Measurements from ENCODE around the gene MAN1C1.

MAN1C1 gene

GRCh38 chr1:25616095-25616986 lies at the start of gene MAN1C1:
MAN1C1 (plus strand) TSS chr1:25616791; CDS start chr1:25617798, 1,007 bp downstream.
- WGBS (ENCODE audit: insufficient coverage, insufficient read length), result no CpG with 5 or more reads among the region's 116 CpGs
- Histone ChIP-seq H3K27me3 (ENCODE audit: control insufficient read depth, insufficient read depth, low read length) (peaks cover 8% of the 10 kb centered on the region; the same call in 1 of the 2 replicates), H3K36me3 (ENCODE audit: control insufficient read depth, insufficient read depth, low read length) (no peaks in the 10 kb centered on the region), H3K4me3 (ENCODE audit: low read length) (peak within 1 kb of the TSS; percentile 57; the same call in 1 of the 2 replicates), H3K4me1 (ENCODE audit: control insufficient read depth, insufficient read depth, low read length) (0 out of 2 replicates have a peak, but pooled peaks cover 2% of the 10 kb centered on the region), H3K9me3 (ENCODE audit: control insufficient read depth, insufficient read depth, low read length) (no peaks in the 10 kb centered on the region), H3K27ac (ENCODE audit: low read length) (no peak within 1 kb of the TSS)
- DNase-seq (ENCODE audit: low read depth, low spot score), result peak; percentile 83

DNA sequence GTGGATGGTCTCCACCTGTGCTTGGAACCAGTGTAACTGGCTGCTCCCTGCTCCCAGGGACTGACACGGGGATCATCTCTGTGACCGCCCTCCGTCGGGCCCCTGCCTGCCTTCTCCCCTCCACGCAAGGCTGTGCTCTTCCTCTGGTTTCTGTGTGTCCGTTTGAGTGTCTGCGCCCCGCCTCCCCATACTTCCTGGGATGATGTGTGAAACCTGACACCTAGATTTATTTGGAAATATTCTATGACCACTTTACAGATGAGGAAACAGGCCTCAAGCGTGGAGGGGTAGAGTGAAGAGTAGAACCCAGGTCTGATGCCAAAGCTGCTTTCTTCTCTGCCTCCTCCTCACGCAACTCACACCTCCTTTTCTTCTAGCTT lies 48.9 kb upstream of the MAN1C1 start:
- Histone ChIP-seq H3K36me3 (ENCODE audit: control insufficient read depth, insufficient read depth, low read length) (0 out of 2 replicates have a peak, but pooled peaks cover 3% of the 10 kb centered on the region), H3K27me3 (ENCODE audit: control insufficient read depth, insufficient read depth, low read length) (no peaks in the 10 kb centered on the region), H3K4me1 (ENCODE audit: control insufficient read depth, insufficient read depth, low read length) (no peaks in the 10 kb centered on the region; the same call in 1 of the 2 replicates), H3K27ac (ENCODE audit: low read length) (no peak overlapping the region), H3K9me3 (ENCODE audit: control insufficient read depth, insufficient read depth, low read length) (no peaks in the 10 kb centered on the region), H3K4me3 (ENCODE audit: low read length) (no peak overlapping the region)
- no CpG with 5 or more reads among the region's 10 CpGs for WGBS (ENCODE audit: insufficient coverage, insufficient read length)
- DNase-seq (ENCODE audit: low read depth, low spot score), result no peak

DNA sequence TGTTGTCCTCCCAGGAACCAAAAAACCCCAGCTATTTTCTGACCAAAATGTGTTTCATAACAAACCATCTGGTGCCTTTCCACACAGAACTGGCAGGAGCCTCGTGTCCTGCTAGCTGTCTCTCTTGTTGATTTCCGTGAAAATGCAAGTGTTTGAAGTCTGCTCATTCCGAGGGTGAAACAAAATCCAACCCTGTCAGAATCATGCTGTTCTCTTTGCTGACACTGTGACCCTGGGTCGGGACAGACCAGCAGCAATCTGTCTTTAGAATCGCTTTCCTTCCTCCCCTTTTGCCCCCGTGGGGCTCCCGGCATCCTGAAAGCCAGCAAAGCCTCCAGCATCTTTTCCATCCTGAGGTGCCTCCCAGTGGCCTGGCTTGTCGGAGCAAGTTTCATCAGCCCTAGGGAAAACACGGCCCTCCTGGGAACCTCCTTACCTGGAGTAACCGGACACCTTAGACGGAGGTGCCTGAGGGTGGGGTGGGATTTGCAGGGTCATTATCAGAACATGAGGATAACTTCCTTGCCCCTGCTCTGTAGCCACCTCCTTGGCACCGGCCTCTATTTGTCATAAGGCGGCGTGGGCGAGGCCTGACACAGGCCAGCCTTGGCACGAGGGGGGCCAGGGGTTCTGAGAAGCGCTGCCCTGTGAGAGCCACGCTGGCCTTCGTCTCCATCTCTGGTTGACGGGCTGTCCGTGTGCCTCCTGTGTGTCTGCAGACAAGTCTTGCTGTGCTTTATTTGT lies 48.3 kb upstream of the MAN1C1 start:
- no peak overlapping the region for H3K27ac ChIP-seq (ENCODE audit: low read length)
- H3K27me3 ChIP-seq (ENCODE audit: control insufficient read depth, insufficient read depth, low read length), result no peaks in the 10 kb centered on the region
- H3K4me3 ChIP-seq (ENCODE audit: low read length), result no peak overlapping the region
- WGBS (ENCODE audit: insufficient coverage, insufficient read length), result no CpG with 5 or more reads among the region's 21 CpGs
- no peaks in the 10 kb centered on the region for H3K9me3 ChIP-seq (ENCODE audit: control insufficient read depth, insufficient read depth, low read length)
- DNase-seq (ENCODE audit: low read depth, low spot score), result peak; percentile 54
- H3K4me1 ChIP-seq (ENCODE audit: control insufficient read depth, insufficient read depth, low read length), result no peaks in the 10 kb centered on the region; the same call in 1 of the 2 replicates
- 0 out of 2 replicates have a peak, but pooled peaks cover 3% of the 10 kb centered on the region for H3K36me3 ChIP-seq (ENCODE audit: control insufficient read depth, insufficient read depth, low read length)

DNA sequence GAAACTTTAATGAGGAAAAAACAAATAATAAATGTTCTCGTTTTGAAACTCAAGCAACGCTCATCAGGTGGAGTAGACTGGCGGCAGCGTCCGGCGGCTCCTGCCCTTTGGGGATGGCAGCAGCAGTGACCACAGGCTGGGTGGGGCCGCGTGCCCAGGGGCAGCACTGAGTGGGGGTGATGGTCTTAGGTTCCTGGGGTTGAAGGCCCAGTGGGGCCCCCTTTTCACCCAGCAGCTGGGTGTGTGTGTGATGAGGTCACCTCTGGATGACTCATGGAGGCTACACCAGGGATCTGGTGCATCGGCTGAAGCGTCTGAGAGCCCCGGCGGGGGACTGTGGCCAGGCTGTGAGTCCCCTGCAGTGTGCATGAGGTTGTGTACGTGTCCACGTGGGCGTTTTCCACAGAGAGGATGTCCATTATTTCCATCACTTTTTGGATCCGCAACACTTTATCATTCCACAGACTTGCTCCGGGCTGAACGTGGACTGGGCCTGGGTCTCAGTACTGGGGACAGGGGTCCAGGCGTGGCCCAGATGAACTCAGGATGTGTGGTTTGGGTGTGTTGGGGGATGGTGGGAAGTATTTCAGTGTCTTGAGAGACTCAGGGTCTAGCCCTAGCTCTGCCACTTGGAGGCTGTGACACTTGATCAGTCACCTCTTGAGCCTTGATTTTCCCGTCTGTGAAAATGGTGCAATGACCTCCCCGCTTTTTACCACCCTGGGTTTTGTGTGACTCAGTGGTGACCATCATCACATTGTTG lies 47.6 kb upstream of the MAN1C1 start:
- Histone ChIP-seq H3K27me3 (ENCODE audit: control insufficient read depth, insufficient read depth, low read length) (no peaks in the 10 kb centered on the region), H3K36me3 (ENCODE audit: control insufficient read depth, insufficient read depth, low read length) (no peaks in the 10 kb centered on the region), H3K9me3 (ENCODE audit: control insufficient read depth, insufficient read depth, low read length) (no peaks in the 10 kb centered on the region), H3K4me3 (ENCODE audit: low read length) (no peak overlapping the region), H3K27ac (ENCODE audit: low read length) (no peak overlapping the region), H3K4me1 (ENCODE audit: control insufficient read depth, insufficient read depth, low read length) (no peaks in the 10 kb centered on the region; the same call in 1 of the 2 replicates)
- no peak for DNase-seq (ENCODE audit: low read depth, low spot score)
- WGBS (ENCODE audit: insufficient coverage, insufficient read length), result no CpG with 5 or more reads among the region's 21 CpGs

DNA sequence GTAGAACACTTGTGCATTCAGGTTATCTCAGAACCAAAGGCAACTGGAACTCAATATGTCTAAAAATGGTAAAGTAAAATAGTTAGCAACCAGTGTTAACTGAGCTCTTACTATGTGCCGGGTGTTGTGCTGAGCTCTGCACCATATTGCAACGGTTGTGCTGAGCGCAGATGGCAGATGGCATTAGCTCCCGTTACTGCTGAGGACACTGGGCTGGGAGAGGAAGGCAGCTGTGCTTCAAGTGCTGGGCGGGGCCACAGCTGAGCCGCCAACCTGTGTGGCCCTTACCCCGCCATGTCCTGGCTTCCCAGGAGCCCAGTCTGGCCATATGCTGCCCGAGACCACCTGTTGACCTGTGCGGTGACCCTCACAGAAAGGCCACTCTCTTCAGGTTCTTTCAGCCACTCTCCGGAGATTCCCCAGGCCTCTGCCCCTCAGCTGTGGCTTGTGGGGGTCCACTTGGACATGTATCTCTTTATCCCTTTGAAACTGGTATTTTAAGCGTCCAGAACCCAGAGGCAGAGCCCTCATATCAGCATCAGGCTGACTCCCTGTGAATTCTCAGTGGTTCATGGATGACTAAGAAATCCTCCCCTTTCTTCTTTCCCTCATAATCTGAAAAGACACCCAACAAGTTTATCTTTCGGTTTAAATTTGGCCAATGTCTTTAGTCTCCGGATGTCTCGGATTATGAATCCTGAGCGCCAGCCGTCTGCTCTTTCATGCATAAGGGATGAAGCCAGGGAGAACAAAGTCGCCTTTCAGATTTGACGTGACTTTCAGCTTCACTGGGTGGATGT lies 46.8 kb upstream of the MAN1C1 start:
- no peaks in the 10 kb centered on the region for H3K36me3 ChIP-seq (ENCODE audit: control insufficient read depth, insufficient read depth, low read length)
- no peaks in the 10 kb centered on the region; the same call in 1 of the 2 replicates for H3K4me1 ChIP-seq (ENCODE audit: control insufficient read depth, insufficient read depth, low read length)
- DNase-seq (ENCODE audit: low read depth, low spot score), result no peak
- WGBS (ENCODE audit: insufficient coverage, insufficient read length), result no CpG with 5 or more reads among the region's 18 CpGs
- H3K27me3 ChIP-seq (ENCODE audit: control insufficient read depth, insufficient read depth, low read length), result no peaks in the 10 kb centered on the region
- no peak overlapping the region for H3K27ac ChIP-seq (ENCODE audit: low read length)
- no peak overlapping the region for H3K4me3 ChIP-seq (ENCODE audit: low read length)
- no peaks in the 10 kb centered on the region for H3K9me3 ChIP-seq (ENCODE audit: control insufficient read depth, insufficient read depth, low read length)

DNA sequence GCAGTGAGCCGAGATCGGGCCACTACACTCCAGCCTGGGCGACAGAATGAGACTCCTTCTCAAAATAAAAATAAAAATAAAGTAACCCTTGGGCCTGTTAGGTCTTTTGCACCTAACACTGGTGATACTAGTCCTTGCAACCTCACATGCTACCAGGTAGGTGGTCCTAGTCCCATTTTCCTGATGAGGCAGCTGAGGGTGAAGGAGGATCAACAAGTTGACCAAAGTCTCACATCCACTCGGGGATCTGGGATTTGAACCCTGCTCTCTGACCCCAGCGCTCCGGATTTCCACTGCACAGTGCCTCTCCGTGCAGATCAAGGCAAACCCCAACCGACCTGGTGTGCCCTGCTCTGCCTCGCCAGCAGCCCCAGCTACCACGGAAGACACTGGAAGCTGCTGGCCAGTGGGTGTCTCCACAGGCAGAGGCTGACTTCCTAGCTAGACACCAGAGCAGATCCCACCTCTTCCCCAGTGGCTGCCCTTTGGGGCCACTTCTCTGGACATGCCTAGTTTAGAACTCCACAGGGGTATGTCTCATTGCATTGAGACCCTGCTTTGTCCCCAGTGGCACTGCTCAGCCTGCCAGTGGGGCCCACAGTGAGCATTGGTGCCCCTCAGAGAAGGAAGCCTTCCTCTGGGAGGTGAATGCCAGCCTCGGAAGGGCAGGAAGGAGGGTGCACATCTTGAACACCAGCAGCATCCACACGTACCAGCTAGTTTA lies 45.6 kb upstream of the MAN1C1 start:
- Histone ChIP-seq H3K27me3 (ENCODE audit: control insufficient read depth, insufficient read depth, low read length) (no peaks in the 10 kb centered on the region), H3K4me3 (ENCODE audit: low read length) (no peak overlapping the region), H3K9me3 (ENCODE audit: control insufficient read depth, insufficient read depth, low read length) (no peaks in the 10 kb centered on the region), H3K4me1 (ENCODE audit: control insufficient read depth, insufficient read depth, low read length) (no peaks in the 10 kb centered on the region; the same call in 1 of the 2 replicates), H3K36me3 (ENCODE audit: control insufficient read depth, insufficient read depth, low read length) (no peaks in the 10 kb centered on the region), H3K27ac (ENCODE audit: low read length) (no peak overlapping the region)
- no peak for DNase-seq (ENCODE audit: low read depth, low spot score)
- no CpG with 5 or more reads among the region's 12 CpGs for WGBS (ENCODE audit: insufficient coverage, insufficient read length)

DNA sequence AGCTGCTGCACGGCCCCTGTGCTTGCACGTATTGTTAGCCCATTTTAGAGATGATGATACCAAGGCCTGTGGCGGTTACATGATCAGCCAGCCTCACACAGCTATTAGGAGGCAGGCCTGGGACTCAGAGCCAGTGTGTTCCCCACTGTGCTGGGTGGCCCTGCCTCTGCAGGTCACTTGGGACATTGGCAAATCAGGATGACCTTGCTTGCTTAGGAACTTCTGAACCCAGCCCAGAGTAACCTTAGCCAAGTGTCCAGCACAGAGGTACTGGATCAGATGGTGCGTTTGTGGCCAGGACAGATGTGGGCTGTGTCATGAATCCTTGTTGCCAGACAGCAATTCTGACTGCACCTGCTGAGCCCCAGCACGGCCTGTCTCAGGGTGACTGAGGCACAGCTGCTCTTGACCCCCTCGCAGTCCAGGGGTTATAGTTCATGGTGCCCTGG lies 45.0 kb upstream of the MAN1C1 start:
- H3K4me1 ChIP-seq (ENCODE audit: control insufficient read depth, insufficient read depth, low read length), result no peaks in the 10 kb centered on the region; the same call in 1 of the 2 replicates
- H3K4me3 ChIP-seq (ENCODE audit: low read length), result no peak overlapping the region
- H3K27me3 ChIP-seq (ENCODE audit: control insufficient read depth, insufficient read depth, low read length), result no peaks in the 10 kb centered on the region
- DNase-seq (ENCODE audit: low read depth, low spot score), result no peak
- H3K36me3 ChIP-seq (ENCODE audit: control insufficient read depth, insufficient read depth, low read length), result no peaks in the 10 kb centered on the region
- no CpG with 5 or more reads among the region's 6 CpGs for WGBS (ENCODE audit: insufficient coverage, insufficient read length)
- no peaks in the 10 kb centered on the region for H3K9me3 ChIP-seq (ENCODE audit: control insufficient read depth, insufficient read depth, low read length)
- H3K27ac ChIP-seq (ENCODE audit: low read length), result no peak overlapping the region

GRCh38 chr1:25572107-25572506 lies 44.5 kb upstream of the MAN1C1 start:
- H3K36me3 ChIP-seq (ENCODE audit: control insufficient read depth, insufficient read depth, low read length), result no peaks in the 10 kb centered on the region
- WGBS (ENCODE audit: insufficient coverage, insufficient read length), result no CpG with 5 or more reads among the region's 5 CpGs
- no peaks in the 10 kb centered on the region; the same call in 1 of the 2 replicates for H3K4me1 ChIP-seq (ENCODE audit: control insufficient read depth, insufficient read depth, low read length)
- no peak overlapping the region for H3K27ac ChIP-seq (ENCODE audit: low read length)
- DNase-seq (ENCODE audit: low read depth, low spot score), result no peak
- no peak overlapping the region for H3K4me3 ChIP-seq (ENCODE audit: low read length)
- no peaks in the 10 kb centered on the region for H3K9me3 ChIP-seq (ENCODE audit: control insufficient read depth, insufficient read depth, low read length)
- no peaks in the 10 kb centered on the region for H3K27me3 ChIP-seq (ENCODE audit: control insufficient read depth, insufficient read depth, low read length)
